MCF 10A (cell line): Measurements from ENCODE around the gene DDIT4L. TPM values are rescaled to one million over a fixed set of nuclear protein-coding genes. Genes with fewer than 3 reads are reported as not detected.

Source experiments
- BruUV-seq: library from RNA; stranded (reverse); fragments of 400-500 nt; replicated peaks from 2 replicates; lab custom pipeline; 2021; lab: Mats Ljungman, UMichigan
- CTCF ChIA-PET: fragments of 300-600 bp; sonication (Branson Sonifier 250); formaldehyde crosslinking; extraction: SDS; loops from one replicate; lab custom pipeline; 2021; ENCODE audit warnings: antibody characterized with exemption, inconsistent platforms; lab: Yijun Ruan, JAX
- POLR2A ChIA-PET: fragments of 300-600, 350-650 bp; sonication (Branson Sonifier 250); formaldehyde crosslinking; extraction: SDS; loops from one replicate; lab custom pipeline; 2020; ENCODE audit warnings: antibody characterized with exemption, inconsistent platforms; lab: Yijun Ruan, JAX
- DNase-seq: peaks from one replicate; pipeline ENCODE4 v3.0.0-alpha.2; 2018; ENCODE audit not compliant: unreplicated experiment
- H3K27ac Mint-ChIP-seq: one replicate; pipeline ENCODE4 v1.8.0; 2022; ENCODE audit warnings: mild to moderate bottlenecking, low read depth, mixed read lengths; ENCODE audit not compliant: unreplicated experiment
- H3K27me3 Mint-ChIP-seq: one replicate; pipeline ENCODE4 v1.8.0; 2022; ENCODE audit warnings: mixed read lengths; ENCODE audit not compliant: insufficient read depth, unreplicated experiment
- H3K36me3 Mint-ChIP-seq: one replicate; pipeline ENCODE4 v1.8.0; 2022; ENCODE audit warnings: mild to moderate bottlenecking, moderate library complexity, mixed read lengths; ENCODE audit not compliant: insufficient read depth, unreplicated experiment
- H3K4me1 Mint-ChIP-seq: one replicate; pipeline ENCODE4 v1.8.0; 2022; ENCODE audit warnings: mixed read lengths; ENCODE audit not compliant: insufficient read depth, unreplicated experiment
- H3K4me3 Mint-ChIP-seq: one replicate; pipeline ENCODE4 v1.8.0; 2022; ENCODE audit warnings: mild to moderate bottlenecking, moderate library complexity, mixed read lengths; ENCODE audit not compliant: unreplicated experiment
- H3K9me3 Mint-ChIP-seq: one replicate; pipeline ENCODE4 v1.8.0; 2022; ENCODE audit warnings: mixed read lengths; ENCODE audit not compliant: unreplicated experiment
- CTCF ChIP-seq: fragments of 200-600 bp; IDR thresholded peaks from one replicate; pipeline ENCODE4 v1.8.0; 2022; ENCODE audit warnings: antibody characterized with exemption, mild to moderate bottlenecking; ENCODE audit not compliant: unreplicated experiment
- intact Hi-C: fragments of 100-400 bp; cut with micrococcal nuclease; formaldehyde crosslinking; loops from 2 replicates; pipeline ENCODE4 v1.14.1; 2022
- total RNA-seq: library from RNA; stranded (reverse); gene quantifications from 2 replicates; pipeline ENCODE4 v1.2.3, GENCODE V29; 2022

Gene DDIT4L
- total RNA-seq, 1 experiment from 2014 or later, result 0.23 TPM

- BruUV-seq, result no TSS peak
- H3K27ac Mint-ChIP-seq, result no peak overlapping the region
- no peaks in the 10 kb centered on the region for H3K9me3 Mint-ChIP-seq
- no peaks in the 10 kb centered on the region for H3K27me3 Mint-ChIP-seq
- POLR2A ChIA-PET, result interaction anchor here (0.7 kb wide), 1 partner anchor 83 kb away, joined by 3 read pairs; no protein-coding TSS in a partner anchor
- H3K36me3 Mint-ChIP-seq, result no peaks in the 10 kb centered on the region
- H3K4me1 Mint-ChIP-seq, result peaks cover 9% of the 10 kb centered on the region
- CTCF ChIA-PET, result no interaction called here
- TF ChIP-seq CTCF, result no peak
- peak overlapping the region; percentile 71 for H3K4me3 Mint-ChIP-seq
- peak; percentile 9 for DNase-seq
- intact Hi-C loops, result no loop called here
Observed at GRCh38 chr4:100190643-100191600, 654 bp upstream of the DDIT4L start.

GRCh38 chr4:100188829-100189228 is 1.4 kb downstream of the DDIT4L start:
- CTCF ChIA-PET, result interaction anchor here (0.6 kb wide), 1 partner anchor 550 kb away, joined by 3 read pairs; no protein-coding TSS in a partner anchor
- no TSS peak for BruUV-seq

GRCh38 chr4:100187781-100188180 is 2.5 kb downstream of the DDIT4L start:
- H3K4me3 Mint-ChIP-seq, result no peak overlapping the region
- H3K4me1 Mint-ChIP-seq, result peaks cover 9% of the 10 kb centered on the region
- DNase-seq, result no peak
- no peak overlapping the region for H3K27ac Mint-ChIP-seq
- no peaks in the 10 kb centered on the region for H3K27me3 Mint-ChIP-seq
- intact Hi-C loops, result no loop called here
- BruUV-seq, result no TSS peak
- H3K9me3 Mint-ChIP-seq, result no peaks in the 10 kb centered on the region
- H3K36me3 Mint-ChIP-seq, result no peaks in the 10 kb centered on the region
- ChIA-PET CTCF (no interaction called here), POLR2A (interaction anchor here (1.1 to 1.4 kb wide), 3 partner anchors 10 to 19 kb away, joined by 3 to 4 read pairs (median 3); no protein-coding TSS in a partner anchor)
- no peak for TF ChIP-seq CTCF

More at GRCh38 chr4:100188829-100189228, 1.4 kb downstream of the DDIT4L start:
- H3K9me3 Mint-ChIP-seq, result no peaks in the 10 kb centered on the region
- no peak for TF ChIP-seq CTCF
- H3K27me3 Mint-ChIP-seq, result no peaks in the 10 kb centered on the region
- intact Hi-C loops, result no loop called here
- H3K4me3 Mint-ChIP-seq, result peak overlapping the region; percentile 71
- H3K4me1 Mint-ChIP-seq, result peaks cover 9% of the 10 kb centered on the region
- DNase-seq, result peak; percentile 50
- H3K27ac Mint-ChIP-seq, result no peak overlapping the region
- H3K36me3 Mint-ChIP-seq, result no peaks in the 10 kb centered on the region
- POLR2A ChIA-PET, result interaction anchor here (1.1 kb wide), 1 partner anchor 20 kb away, joined by 3 read pairs; no protein-coding TSS in a partner anchor

- POLR2A ChIA-PET, result interaction anchor here (0.7 kb wide), 1 partner anchor 167 kb away, joined by 3 read pairs; no protein-coding TSS in a partner anchor
- no peak for DNase-seq
- no TSS peak for BruUV-seq
- H3K27ac Mint-ChIP-seq, result no peak overlapping the region
- no peaks in the 10 kb centered on the region for H3K27me3 Mint-ChIP-seq
- no peaks in the 10 kb centered on the region for H3K9me3 Mint-ChIP-seq
- TF ChIP-seq CTCF, result no peak
- H3K36me3 Mint-ChIP-seq, result no peaks in the 10 kb centered on the region
- intact Hi-C loops, result no loop called here
- no peak overlapping the region for H3K4me3 Mint-ChIP-seq
- H3K4me1 Mint-ChIP-seq, result peaks cover 9% of the 10 kb centered on the region
- CTCF ChIA-PET, result interaction anchor here (0.7 kb wide), 1 partner anchor 12 kb away, joined by 4 read pairs; no protein-coding TSS in a partner anchor
Observed at GRCh38 chr4:100184787-100185186, 5.5 kb downstream of the DDIT4L start.
